GM12801 (cell line): ENCODE data around the gene OBSL1.

Experiments used
- TF ChIP-seq, protein P1 (sequence below): IDR thresholded peaks from one replicate; pipeline ENCODE4 v1.5.1; 2011; ENCODE audit warnings: control low read depth; ENCODE audit not compliant: insufficient read length; ENCODE audit errors: extremely low read depth

OBSL1 gene

DNA sequence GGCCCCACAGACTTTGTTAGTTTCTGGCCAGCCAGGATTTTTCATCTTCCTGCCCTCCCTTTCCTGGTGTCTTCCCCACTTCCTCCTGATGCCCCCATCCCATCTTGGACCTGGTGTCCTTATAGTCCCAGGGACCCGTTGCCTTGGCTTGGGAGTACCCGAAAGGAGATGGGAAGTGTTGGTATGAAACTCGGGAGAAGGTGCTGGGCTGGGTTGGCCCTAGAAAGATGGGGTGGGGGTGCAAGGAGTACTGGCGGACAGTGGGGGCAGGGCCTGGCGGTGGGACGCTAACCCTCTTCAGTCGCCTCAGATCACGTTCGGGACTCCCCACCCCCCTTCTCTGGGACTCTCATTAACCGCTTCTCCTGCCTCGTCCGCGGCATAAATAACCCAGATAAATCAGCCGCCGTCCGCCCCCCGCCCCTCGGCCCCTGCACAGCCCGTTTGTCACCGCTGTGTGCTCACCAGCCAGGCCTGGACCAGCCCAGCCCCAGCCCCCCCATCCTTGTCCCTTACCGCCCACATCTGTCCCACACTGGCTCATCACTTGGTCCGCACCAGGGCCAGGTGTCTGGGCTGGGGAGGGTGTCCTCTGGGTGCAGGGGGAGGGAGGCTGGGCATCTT lies 60.7 kb downstream of the OBSL1 start:
- TF ChIP-seq, protein P1, sequence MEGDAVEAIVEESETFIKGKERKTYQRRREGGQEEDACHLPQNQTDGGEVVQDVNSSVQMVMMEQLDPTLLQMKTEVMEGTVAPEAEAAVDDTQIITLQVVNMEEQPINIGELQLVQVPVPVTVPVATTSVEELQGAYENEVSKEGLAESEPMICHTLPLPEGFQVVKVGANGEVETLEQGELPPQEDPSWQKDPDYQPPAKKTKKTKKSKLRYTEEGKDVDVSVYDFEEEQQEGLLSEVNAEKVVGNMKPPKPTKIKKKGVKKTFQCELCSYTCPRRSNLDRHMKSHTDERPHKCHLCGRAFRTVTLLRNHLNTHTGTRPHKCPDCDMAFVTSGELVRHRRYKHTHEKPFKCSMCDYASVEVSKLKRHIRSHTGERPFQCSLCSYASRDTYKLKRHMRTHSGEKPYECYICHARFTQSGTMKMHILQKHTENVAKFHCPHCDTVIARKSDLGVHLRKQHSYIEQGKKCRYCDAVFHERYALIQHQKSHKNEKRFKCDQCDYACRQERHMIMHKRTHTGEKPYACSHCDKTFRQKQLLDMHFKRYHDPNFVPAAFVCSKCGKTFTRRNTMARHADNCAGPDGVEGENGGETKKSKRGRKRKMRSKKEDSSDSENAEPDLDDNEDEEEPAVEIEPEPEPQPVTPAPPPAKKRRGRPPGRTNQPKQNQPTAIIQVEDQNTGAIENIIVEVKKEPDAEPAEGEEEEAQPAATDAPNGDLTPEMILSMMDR: no peak

DNA sequence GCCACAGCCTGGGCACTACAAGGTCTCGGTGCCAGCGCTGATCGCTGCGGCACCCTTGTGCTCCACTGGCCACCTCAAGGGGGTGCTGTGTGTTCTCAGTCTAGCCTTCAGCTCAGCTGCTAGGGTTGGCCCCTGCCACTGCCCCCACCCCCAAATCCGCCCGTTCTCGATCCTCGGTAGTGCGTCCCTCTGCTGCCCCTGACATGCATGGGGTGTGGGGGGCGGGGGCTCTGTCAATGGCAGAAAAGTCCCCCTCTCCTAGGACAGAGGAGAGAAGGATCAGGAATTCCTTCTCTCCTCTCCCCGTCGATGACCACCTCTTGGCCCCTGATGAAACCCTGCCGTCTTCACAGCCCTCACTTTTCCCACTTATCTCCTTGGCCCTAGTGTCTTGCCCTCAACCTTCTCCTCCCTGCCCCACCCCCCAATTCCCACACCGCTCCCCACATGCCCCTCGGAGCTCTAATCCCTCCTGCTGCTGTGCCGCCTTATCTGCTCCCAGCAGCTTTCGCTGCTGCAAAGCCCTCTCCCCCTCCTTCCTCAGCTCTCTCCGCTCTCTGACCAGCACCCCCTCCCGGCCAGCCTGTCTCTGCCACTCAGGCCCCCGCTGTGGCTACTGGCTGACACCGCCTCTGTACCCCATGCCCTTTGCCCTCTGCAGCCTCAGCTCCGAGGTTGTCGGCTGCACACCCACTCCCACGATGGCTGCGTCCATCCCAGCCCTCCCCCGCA lies 61.4 kb downstream of the OBSL1 start:
- TF ChIP-seq, protein P1: no peak

DNA sequence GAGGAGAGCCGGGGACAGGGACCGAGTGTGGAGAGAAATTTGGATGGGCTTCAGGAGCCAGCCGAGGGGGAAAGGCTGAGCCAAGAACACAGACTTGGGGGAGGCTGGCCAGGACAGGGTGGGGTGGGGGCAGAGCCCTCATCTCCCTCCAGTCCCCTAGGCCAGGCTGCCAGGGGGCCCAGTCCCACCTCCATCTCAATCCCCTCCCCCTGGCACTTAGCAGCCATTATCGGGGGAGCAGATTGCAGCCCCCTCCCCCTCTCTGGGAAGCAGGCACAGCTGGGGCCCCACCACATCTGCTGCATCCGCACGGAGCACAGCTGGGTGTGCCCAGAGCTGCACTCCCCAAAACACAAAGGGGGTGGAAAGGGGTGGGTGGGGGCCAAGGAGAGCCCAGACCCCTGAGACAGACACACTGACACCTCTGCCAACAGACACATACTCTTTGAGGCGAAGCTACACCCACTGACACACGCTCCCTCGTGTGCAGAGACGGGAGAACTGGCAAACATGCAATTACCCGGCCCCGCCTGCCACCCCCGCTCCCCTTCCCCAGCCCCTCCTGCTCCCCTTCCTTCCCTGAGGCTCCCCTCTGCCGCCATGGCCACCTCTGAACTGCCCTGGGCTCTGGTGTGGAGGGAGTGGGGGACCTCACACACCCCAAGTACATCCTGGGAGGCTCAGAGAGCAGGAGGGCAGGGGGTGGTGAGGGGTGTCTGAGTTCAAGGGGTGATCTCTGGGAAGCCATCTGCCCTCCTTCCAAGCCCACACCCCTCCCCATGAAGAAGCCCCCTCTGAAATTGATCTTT lies 62.2 kb downstream of the OBSL1 start:
- TF ChIP-seq, protein P1: no peak

DNA sequence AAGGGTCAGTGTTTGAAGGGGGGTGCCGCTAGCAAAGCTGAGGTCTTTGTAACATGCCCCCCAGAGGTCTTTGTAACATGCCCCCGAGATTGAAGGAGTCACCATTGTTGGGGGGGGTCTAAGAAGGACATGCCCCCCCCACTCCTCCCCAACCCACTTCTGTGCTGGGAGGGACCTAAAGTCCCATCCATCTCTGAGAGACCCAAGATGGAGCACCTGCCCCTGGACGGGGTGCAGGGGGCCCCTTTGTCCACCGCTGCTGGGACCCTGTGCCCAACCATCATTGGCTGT lies 63.0 kb downstream of the OBSL1 start:
- TF ChIP-seq, protein P1: no peak

DNA sequence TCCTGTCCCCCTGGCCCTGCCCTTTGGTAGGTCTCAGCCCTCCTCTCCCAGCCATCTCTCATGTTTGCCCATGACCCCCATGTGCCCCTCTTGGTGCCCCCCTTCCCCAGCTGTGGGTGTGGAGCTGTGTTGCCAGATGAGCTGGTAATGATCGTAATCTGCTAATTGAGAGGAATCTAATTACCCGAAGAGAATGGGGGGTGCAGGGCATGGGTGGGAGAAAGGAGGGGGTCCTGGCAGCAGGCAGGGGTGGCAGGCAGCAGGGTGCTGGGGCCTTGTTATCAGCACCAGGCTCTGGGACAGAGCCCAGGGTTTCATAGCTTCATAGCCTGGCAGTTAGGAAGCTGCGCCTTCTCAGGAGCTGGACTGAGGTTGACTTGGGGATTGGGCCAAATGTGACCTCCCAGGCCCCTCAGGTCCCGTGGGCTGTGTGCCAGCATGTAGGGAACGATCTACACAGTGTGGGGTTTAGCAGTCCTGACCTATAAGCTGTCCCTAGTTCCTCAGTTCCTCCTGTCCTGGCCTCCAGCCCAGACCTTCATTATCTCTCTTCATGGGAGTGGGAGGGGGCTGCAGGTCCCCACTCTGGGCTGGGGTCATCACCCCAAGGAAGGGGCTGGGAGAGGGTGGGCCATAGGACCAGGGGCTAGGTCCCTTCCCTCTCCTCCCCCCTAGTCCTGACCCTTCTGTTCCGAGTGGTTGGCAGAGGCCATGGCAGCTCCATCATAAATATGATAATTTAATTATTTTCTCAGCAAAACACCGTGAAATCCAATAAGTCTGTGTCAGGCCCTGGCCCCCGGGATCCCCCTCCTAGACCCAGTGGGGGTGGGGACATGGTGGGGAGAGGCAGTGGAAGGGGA lies 63.5 kb downstream of the OBSL1 start:
- TF ChIP-seq, protein P1: no peak

DNA sequence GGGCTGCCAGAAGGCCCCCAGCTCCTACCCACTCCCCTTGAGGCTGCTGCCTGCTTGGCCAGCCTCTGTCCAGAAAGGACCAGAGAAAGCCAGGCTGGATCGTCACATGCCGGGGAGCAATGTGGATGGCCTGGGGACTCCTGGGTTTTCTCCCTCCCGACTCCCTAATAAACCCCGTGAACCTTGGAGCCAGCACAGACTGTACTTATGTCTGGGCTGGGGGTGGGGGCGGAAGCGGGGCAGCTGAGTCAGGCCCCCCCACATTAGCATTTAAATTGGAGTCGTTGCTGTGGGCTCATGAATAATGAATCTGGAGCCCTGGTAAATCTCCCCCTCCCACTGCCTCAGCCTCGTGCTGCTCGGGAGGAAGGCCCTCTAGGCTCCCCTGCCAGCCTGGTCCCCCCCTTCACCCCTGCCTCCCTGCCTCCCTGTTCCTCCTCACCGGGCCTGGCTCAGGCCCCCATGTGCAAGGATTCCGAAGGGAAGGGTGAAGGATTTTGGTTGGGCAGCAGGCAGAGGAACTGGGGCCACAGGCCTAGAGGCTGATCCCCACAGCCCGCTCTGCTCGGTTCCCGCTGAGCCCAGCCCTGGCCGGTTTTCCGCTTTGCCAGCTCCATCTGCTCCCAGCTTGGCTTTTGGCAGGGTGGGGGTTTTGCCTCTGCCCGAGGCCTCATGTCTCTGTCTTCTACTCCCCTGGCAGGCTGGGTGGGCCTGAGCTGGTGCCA lies 64.4 kb downstream of the OBSL1 start:
- TF ChIP-seq, protein P1: no peak
